Muscle layer of colon (tissue), 2 donors: ENCODE measurements around the gene ATXN2L.
A peak's percentile ranks its signal among the peaks of the same experiment; 100 is the strongest.
"Not testable (repeated sequence)": the region's sequence is repeated elsewhere in the genome, so short reads cannot be mapped to it uniquely, and the experiment has no call there.

ENCODE experiments used
- H3K27ac ChIP-seq: one replicate; pipeline ENCODE4 v1.7.0; 2013; ENCODE audit warnings: low read depth, mild to moderate bottlenecking, low read length, moderate library complexity
- H3K27me3 ChIP-seq, 2 donors: one replicate each; pipeline ENCODE4 v1.7.0; 2013; ENCODE audit warnings: low read length in 2 of 2, mild to moderate bottlenecking in 2 of 2; ENCODE audit not compliant: insufficient read depth in 2 of 2, control insufficient read depth in 1 of 2
- H3K36me3 ChIP-seq: one replicate; pipeline ENCODE4 v1.7.0; 2013; ENCODE audit warnings: mild to moderate bottlenecking, low read length; ENCODE audit not compliant: insufficient read depth
- H3K4me1 ChIP-seq: one replicate; pipeline ENCODE4 v1.7.0; 2013; ENCODE audit warnings: mild to moderate bottlenecking, low read length; ENCODE audit not compliant: insufficient read depth
- H3K4me3 ChIP-seq, 2 donors: one replicate each; pipeline ENCODE4 v1.7.0; 2013; ENCODE audit warnings: low read length in 2 of 2, low read depth in 1 of 2, mild to moderate bottlenecking in 1 of 2, moderate library complexity in 1 of 2
- H3K9ac ChIP-seq: one replicate; pipeline ENCODE4 v1.7.0; 2013; ENCODE audit warnings: low read length
- H3K9me3 ChIP-seq: one replicate; pipeline ENCODE4 v1.7.0; 2013; ENCODE audit warnings: mild to moderate bottlenecking, low read length
- donor health status: abdominal sarcoma.
- donor health status: Adenocarcinoma of cecum.

The ATXN2L gene, protein sequence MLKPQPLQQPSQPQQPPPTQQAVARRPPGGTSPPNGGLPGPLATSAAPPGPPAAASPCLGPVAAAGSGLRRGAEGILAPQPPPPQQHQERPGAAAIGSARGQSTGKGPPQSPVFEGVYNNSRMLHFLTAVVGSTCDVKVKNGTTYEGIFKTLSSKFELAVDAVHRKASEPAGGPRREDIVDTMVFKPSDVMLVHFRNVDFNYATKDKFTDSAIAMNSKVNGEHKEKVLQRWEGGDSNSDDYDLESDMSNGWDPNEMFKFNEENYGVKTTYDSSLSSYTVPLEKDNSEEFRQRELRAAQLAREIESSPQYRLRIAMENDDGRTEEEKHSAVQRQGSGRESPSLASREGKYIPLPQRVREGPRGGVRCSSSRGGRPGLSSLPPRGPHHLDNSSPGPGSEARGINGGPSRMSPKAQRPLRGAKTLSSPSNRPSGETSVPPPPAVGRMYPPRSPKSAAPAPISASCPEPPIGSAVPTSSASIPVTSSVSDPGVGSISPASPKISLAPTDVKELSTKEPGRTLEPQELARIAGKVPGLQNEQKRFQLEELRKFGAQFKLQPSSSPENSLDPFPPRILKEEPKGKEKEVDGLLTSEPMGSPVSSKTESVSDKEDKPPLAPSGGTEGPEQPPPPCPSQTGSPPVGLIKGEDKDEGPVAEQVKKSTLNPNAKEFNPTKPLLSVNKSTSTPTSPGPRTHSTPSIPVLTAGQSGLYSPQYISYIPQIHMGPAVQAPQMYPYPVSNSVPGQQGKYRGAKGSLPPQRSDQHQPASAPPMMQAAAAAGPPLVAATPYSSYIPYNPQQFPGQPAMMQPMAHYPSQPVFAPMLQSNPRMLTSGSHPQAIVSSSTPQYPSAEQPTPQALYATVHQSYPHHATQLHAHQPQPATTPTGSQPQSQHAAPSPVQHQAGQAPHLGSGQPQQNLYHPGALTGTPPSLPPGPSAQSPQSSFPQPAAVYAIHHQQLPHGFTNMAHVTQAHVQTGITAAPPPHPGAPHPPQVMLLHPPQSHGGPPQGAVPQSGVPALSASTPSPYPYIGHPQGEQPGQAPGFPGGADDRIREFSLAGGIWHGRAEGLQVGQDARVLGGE

GRCh38 chr16:28822520-28823290 is at the start of gene ATXN2L:
Gene ATXN2L (plus strand): TSS chr16:28822999. CDS start chr16:28823260, 261 bp downstream.
- Histone ChIP-seq H3K27me3 (no peaks in the 10 kb centered on the region), H3K9me3 (no peaks in the 10 kb centered on the region), H3K9ac (peak within 1 kb of the TSS; percentile 83), H3K4me1 (peaks cover 23% of the 10 kb centered on the region), H3K36me3 (peaks cover 25% of the 10 kb centered on the region), H3K27ac (peak within 1 kb of the TSS; percentile 96), H3K4me3 (peak within 1 kb of the TSS; percentile 86 to 92)

- H3K4me1 ChIP-seq, H3K9ac ChIP-seq, H3K36me3 ChIP-seq, H3K27me3 ChIP-seq, H3K4me3 ChIP-seq, H3K27ac ChIP-seq, H3K9me3 ChIP-seq: not testable (repeated sequence)
These were observed 41.1 kb upstream of the ATXN2L start for GRCh38 chr16:28781697-28782096.

DNA sequence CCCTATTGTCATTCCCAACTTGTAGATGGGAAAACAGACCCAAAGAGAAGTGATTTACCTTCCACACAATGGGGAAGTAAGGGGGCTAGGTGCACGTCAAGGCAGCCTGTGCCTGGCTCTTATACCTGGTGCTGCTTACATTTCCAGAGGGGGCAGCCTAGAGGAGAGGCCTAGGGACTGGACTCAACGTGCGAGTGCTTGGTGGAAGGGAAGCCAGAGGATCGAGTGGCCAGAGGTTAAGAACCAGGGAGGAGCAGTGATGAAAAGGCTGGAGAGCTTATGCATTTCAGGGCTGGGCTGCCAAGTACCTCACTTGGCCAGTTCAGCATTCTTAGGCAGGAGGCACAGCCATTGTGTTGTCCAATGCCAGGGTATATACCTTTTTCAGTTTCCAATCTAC is 40.4 kb upstream of the ATXN2L start:
- not testable (repeated sequence) for H3K36me3 ChIP-seq, H3K9ac ChIP-seq, H3K27ac ChIP-seq, H3K4me1 ChIP-seq, H3K9me3 ChIP-seq, H3K4me3 ChIP-seq, H3K27me3 ChIP-seq

DNA sequence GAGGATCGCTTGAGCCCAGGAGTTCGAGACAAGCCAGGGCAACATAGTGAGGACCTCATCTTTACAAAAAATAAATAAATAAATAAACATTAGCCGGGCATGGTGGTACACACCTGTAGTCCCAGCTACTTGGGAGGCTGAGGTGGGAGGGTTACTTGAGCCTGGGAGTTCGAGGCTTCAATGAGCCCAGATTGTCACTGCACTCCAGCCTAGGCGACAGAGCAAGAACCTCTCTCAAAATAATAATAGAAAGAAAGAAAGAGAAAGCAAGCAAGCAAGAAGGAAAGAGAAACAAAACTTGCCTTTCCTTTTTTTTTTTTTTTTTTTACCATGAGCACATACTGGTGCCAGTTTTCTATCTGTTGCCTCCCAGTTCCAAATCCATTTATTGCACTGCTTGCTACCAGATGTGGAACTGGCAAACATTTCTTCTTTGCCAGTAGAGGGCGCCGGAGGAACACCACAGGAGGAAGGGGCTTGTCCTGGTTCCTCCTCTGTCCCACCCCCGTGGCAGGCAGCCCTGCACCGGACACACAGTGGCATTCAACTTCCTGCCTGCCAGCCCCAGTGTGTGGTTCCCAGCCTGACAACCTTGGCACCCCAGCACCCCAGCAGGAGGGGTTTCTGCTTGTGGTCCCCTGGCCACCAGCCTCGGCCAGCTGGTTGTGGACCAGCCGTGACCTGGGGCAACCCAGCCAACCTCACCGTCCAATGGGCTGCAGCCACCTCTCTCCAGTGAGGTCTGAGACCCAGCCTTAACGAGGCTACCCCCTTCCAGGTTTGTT is 20.4 kb upstream of the ATXN2L start:
- H3K4me1 ChIP-seq, H3K9me3 ChIP-seq, H3K27ac ChIP-seq, H3K9ac ChIP-seq, H3K27me3 ChIP-seq, H3K36me3 ChIP-seq, H3K4me3 ChIP-seq: not testable (repeated sequence)

GRCh38 chr16:28807445-28808120 is 15.2 kb upstream of the ATXN2L start:
- not testable (repeated sequence) for H3K27me3 ChIP-seq, H3K4me1 ChIP-seq, H3K9ac ChIP-seq, H3K4me3 ChIP-seq, H3K9me3 ChIP-seq, H3K36me3 ChIP-seq, H3K27ac ChIP-seq

DNA sequence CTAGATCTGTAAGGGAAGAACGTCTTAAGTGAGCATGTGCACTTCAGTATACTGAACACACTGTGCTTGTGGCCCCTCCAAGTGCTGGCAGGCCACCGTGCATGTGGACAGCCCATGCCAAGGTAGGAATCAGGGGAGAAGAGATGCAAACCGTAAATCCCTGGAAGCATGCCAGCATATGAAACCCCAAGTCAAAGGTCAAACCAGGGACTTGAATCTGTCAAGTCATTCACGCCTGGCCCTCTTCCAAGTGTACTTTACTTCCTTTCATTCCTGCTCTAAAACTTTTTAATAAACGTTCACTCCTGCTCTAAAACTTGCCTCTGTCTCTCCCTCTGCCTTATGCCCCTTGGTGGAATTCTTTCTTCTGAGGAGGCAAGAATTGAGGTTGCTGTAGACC is 2.8 kb upstream of the ATXN2L start:
- Histone ChIP-seq H3K9ac (no peak overlapping the region), H3K27me3 (no peaks in the 10 kb centered on the region), H3K4me3 (no peak overlapping the region), H3K27ac (no peak overlapping the region), H3K4me1 (peaks cover 11% of the 10 kb centered on the region), H3K9me3 (no peaks in the 10 kb centered on the region), H3K36me3 (no peaks in the 10 kb centered on the region)

GRCh38 chr16:28820546-28820945 is 2.3 kb upstream of the ATXN2L start:
- H3K36me3 ChIP-seq, H3K27ac ChIP-seq: not testable (repeated sequence)
- H3K4me1 ChIP-seq: peaks cover 16% of the 10 kb centered on the region

GRCh38 chr16:28821874-28822519 is 802 bp upstream of the ATXN2L start:
- H3K4me1 ChIP-seq: peaks cover 23% of the 10 kb centered on the region
- H3K36me3 ChIP-seq: peaks cover 19% of the 10 kb centered on the region

More at GRCh38 chr16:28820546-28820945, 2.3 kb upstream of the ATXN2L start:
- H3K9ac ChIP-seq, H3K27me3 ChIP-seq, H3K9me3 ChIP-seq, H3K4me3 ChIP-seq: not testable (repeated sequence)

DNA sequence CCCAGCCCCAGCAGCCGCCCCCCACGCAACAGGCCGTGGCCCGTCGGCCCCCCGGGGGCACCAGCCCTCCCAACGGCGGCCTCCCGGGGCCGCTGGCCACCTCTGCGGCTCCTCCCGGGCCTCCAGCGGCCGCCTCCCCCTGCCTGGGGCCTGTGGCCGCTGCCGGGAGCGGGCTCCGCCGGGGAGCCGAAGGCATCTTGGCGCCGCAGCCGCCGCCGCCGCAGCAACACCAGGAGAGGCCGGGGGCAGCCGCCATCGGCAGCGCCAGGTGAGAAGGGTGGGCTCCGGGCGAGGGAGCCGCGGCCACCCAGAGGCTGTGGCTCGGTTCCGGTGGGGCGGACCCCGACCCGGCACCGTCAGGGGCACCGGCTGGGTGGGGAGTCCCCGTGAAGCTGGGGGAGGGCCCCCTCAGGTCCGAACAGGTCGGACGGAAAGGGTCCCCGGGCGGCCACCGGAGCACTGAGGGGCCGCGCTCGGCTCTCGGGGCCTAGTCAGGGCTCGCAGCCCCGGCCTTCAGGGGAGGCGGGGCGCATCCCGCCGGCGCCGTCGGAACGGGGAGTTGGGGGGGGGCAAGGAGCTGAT is 583 bp downstream of the ATXN2L start:
- H3K9me3 ChIP-seq: no peaks in the 10 kb centered on the region
- no peaks in the 10 kb centered on the region for H3K27me3 ChIP-seq
- peaks cover 23% of the 10 kb centered on the region for H3K4me1 ChIP-seq
- peak overlapping the region; percentile 86 to 92 for H3K4me3 ChIP-seq
- H3K27ac ChIP-seq: peak overlapping the region; percentile 96
- peaks cover 30% of the 10 kb centered on the region for H3K36me3 ChIP-seq
- H3K9ac ChIP-seq: peak overlapping the region; percentile 83

More at GRCh38 chr16:28821874-28822519, 802 bp upstream of the ATXN2L start:
- peak overlapping the region; percentile 66 for H3K9ac ChIP-seq
- H3K27ac ChIP-seq: peak overlapping the region; percentile 84
- H3K4me3 ChIP-seq: peak overlapping the region; percentile 77 to 92
- no peaks in the 10 kb centered on the region for H3K27me3 ChIP-seq
- H3K9me3 ChIP-seq: no peaks in the 10 kb centered on the region
